ENCODE measurements around the gene PRKCB.

Gene PRKCB

GRCh38 chr16:23895052-23895451 lies 59.3 kb downstream of the PRKCB start:
- H3K4me3 ChIP-seq (replicated peaks; ENCODE audit: low read depth, low read length), result no peak overlapping the region
- DNase-seq (ENCODE audit: low read depth), result no peak
- no peak for TF ChIP-seq CTCF (IDR thresholded peaks at IDR 0.05; ENCODE audit: low read length, missing control alignments)

- no peak for DNase-seq (ENCODE audit: low read depth)
- TF ChIP-seq CTCF (IDR thresholded peaks at IDR 0.05; ENCODE audit: low read length, missing control alignments), result no peak
- no peak overlapping the region for H3K4me3 ChIP-seq (replicated peaks; ENCODE audit: low read depth, low read length)
Measured at GRCh38 chr16:23896832-23897821, 61.3 kb downstream of the PRKCB start.

- no peak for TF ChIP-seq CTCF (IDR thresholded peaks at IDR 0.05; ENCODE audit: low read length, missing control alignments)
- DNase-seq (ENCODE audit: low read depth), result no peak
- H3K4me3 ChIP-seq (replicated peaks; ENCODE audit: low read depth, low read length), result no peak overlapping the region
Measured at GRCh38 chr16:23898682-23899430, 63.1 kb downstream of the PRKCB start.

GRCh38 chr16:23899869-23900268 lies 64.1 kb downstream of the PRKCB start:
- no peak for TF ChIP-seq CTCF (IDR thresholded peaks at IDR 0.05; ENCODE audit: low read length, missing control alignments)
- no peak for DNase-seq (ENCODE audit: low read depth)
- H3K4me3 ChIP-seq (replicated peaks; ENCODE audit: low read depth, low read length), result no peak overlapping the region

- no peak for DNase-seq (ENCODE audit: low read depth)
- H3K4me3 ChIP-seq (replicated peaks; ENCODE audit: low read depth, low read length), result no peak overlapping the region
- no peak for TF ChIP-seq CTCF (IDR thresholded peaks at IDR 0.05; ENCODE audit: low read length, missing control alignments)
Measured at GRCh38 chr16:23900480-23901177, 64.8 kb downstream of the PRKCB start.

- TF ChIP-seq CTCF (IDR thresholded peaks at IDR 0.05; ENCODE audit: low read length, missing control alignments), result no peak
- no peak for DNase-seq (ENCODE audit: low read depth)
Measured at GRCh38 chr16:23901178-23902033, 65.6 kb downstream of the PRKCB start.

More at GRCh38 chr16:23901178-23902033, 65.6 kb downstream of the PRKCB start:
- H3K4me3 ChIP-seq (replicated peaks; ENCODE audit: low read depth, low read length), result no peak overlapping the region

Data from fibroblast of pulmonary artery (primary cell).